Measurements from ENCODE around the gene MIER1. TPM values are rescaled to one million over a fixed set of nuclear protein-coding genes. Genes with fewer than 3 reads are reported as not detected.
A peak's percentile ranks its signal among the peaks of the same experiment; 100 is the strongest.
"Not testable (repeated sequence)": the region's sequence is repeated elsewhere in the genome, so short reads cannot be mapped to it uniquely, and the experiment has no call there.

The MIER1 gene
- total RNA-seq, 1 experiment from 2014 or later, result 9.0 TPM

DNA sequence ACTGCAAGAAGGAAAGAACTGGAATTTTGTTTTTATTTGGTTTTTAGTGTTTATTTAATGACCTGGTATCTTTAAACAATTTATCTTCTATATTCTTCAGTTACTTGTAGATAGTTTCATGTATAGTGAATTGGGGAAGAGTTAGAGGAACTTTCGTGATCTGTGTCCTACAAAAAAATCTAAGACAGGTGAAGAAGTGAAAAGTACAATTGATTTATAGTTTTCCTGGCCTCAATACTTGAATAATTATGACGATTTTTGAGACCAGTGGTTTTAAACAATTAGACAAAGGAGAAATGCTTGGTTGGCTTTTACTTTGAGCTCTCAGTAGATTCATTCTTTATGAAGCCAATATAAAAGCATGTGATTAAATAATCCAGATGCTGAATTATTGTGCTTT lies 7.5 kb downstream of the MIER1 start:
- DNase-seq (ENCODE audit: low read depth), result no peak
- in situ Hi-C loops (cut with HindIII; ENCODE audit: low pct_unique_long_range_greater_than_20kb, low sequenced_read_pairs), result no loop called here

DNA sequence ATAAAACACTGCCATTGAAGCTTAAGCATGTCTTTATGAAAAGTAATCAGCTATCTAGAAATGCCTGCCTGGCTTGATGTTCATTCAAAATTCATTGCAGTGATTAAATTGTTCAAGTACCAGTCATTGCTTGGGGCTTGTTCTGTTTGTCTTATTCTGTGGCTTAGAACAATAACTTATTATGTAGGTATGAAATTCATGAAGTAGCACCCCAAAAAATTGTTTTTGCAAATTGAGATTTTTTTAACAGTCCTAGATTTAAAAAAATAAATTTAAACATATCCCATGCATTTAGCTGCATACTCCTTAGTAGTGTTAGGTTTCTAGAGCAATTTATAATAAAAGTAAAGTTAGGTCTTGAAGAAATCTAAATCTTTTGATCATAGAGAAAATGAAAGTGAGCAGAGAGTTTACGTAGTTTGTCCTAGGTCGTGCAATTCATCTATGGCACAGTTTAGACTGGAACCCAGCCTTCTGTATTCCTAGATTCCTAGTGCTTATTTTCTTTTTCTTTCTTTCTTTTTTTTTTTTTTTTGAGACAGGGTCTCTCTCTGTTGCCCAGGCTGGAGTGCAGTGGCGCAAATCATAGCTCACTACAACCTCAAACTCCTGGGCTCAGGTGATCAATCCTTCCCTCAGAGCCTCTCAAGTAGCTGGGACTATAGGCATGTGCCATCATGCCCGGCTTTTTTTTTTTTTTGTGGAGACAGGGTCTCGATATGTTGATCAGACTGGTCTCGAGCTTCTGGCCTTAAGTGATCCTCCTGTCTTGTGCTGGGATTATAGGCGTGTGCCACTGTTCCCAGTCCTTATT lies 9.3 kb downstream of the MIER1 start:
- peak; percentile 72 for DNase-seq (ENCODE audit: low read depth)
- in situ Hi-C loops (cut with HindIII; ENCODE audit: low pct_unique_long_range_greater_than_20kb, low sequenced_read_pairs), result no loop called here

DNA sequence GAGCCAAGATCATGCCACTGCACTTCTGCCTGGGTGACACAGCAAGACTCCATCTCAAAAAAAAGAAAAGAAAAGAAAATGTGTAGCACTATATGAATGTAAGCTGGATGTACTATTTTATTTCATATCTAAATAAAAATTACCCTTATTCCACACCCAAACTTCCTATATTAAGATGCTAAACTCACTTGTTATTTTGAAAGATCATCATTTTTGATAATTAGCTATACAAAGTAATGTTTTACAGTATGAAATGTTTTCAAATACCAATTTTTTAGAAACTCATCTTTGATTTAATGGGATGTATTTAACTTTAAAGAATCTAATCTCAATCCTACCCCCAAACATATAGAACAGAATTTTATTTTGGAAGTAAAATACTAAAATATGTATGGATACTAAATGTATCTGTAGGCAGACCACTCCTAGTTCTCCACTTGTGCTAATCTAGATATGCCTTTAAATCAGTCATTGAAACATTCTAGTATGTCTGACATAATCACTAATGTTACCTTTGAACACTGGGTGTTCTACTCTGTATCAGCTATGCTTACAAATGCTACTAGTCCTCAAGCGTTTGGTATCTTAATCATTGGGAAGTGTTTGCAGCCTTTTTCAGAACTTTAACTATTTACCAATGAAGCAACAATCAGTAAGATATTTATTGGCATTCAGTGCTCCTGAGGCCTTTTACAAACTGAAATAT lies 12.9 kb downstream of the MIER1 start:
- no peak for DNase-seq (ENCODE audit: low read depth)
- in situ Hi-C loops (cut with HindIII; ENCODE audit: low pct_unique_long_range_greater_than_20kb, low sequenced_read_pairs), result no loop called here

DNA sequence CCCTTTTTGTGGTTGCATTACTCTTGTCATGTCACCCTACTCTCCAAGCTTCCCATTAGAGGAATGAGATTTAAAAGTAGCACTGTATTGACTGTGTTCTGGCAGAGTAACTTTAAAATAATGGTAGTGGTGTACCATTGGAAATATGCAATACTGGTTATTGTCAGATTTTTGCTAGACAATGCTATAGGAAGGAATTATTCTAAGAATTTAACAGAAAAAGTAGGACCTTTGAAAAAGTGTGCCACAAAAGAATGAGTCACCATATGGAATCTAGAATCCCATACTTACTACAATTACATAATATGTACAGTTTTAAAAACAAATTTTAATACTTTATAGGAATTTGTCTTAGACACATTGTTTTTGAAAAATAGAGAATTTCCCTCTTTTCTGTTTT lies 13.8 kb downstream of the MIER1 start:
- in situ Hi-C loops (cut with HindIII; ENCODE audit: low pct_unique_long_range_greater_than_20kb, low sequenced_read_pairs), result no loop called here
- no peak for DNase-seq (ENCODE audit: low read depth)

DNA sequence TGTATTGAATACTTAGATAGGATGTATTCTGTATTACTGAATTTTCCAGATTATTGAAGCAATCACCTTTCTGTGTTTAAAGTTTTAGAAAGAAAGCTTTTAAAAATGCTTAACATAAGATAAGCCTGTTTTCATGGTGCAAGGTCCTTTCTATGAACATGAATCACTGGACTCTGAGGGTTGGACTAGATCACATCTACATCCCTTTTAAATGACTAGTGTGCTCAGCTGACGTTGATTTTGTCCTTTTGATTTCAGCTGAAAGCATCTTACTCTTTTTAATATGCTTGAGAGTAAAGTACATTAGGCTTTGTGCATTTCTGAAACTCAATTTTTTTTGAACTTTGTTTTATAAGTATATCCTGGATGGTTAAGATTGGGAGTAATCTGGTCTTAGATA lies 16.2 kb downstream of the MIER1 start:
- DNase-seq (ENCODE audit: low read depth), result no peak
- in situ Hi-C loops (cut with HindIII; ENCODE audit: low pct_unique_long_range_greater_than_20kb, low sequenced_read_pairs), result no loop called here

DNA sequence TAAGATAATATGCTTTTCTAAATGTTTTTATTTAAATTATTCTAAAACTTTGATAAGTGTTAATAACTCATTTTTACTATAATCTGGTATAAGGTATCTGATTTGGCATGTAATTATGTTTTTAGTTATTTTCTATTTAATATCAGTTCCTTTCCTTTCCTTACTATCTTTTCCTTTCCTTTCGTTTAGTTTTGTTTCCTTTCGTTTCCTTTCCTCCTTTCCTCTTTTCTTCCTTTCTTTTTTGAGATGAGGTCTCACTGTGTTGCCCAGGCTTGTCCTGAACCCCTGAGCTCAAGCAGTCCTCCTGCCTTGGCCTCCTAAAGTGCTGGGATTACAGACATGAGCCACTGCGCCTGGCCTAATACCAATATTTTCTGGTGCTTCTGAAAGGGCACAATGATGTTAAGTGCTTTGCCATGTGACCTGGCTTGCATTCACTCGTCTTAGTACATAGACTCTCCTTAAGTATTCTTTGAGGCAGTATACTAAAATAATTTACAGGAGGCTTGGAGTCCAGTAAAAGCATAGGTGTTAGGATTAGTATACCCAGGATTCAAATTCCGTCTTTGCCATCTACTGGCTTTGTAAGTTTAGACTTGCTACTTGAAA lies 18.7 kb downstream of the MIER1 start:
- in situ Hi-C loops (cut with HindIII; ENCODE audit: low pct_unique_long_range_greater_than_20kb, low sequenced_read_pairs), result no loop called here
- no peak for DNase-seq (ENCODE audit: low read depth)

DNA sequence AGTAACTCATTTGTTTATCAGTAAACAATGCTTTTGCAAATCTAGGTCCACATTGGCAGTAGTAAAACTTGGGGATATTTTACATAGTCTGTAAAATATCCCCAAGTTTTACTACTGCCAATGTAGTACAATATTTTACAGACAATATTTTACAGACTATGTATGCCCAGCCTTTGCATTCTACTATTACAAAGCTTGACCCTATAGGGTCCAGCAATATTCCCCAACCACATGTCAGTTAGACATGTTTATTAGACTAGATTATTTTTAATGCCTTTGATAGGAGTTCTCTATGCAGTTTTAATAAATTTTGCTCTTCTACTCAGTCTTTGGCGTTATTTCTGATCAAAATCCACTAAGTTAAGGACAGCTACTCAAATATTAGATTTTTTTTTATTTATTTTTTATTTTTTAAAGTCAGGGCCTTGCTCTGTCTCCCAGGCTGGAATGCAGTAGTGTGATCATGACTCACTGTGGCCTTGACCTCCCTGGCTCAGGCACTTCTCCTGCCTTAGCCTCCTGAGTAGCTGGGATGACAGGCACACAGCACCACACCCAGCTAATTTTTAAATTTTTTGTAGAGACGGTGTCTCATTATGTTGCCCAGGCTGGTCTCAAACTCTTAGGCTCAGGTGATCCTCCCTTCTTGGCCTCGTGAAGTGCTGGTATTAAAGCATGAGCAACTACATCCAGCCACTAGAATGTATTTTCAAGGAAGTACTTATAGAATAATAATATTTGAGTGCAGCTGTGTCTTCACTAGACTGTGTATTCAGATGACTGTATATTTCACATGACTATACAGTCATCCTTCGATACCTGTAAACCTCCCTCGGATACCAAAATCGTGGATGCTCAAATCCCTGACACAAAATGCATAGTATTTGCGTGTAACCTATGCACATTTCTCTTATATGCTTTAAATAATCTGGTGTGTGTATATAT lies 19.8 kb downstream of the MIER1 start:
- DNase-seq (ENCODE audit: low read depth), result peak; percentile 88
- in situ Hi-C loops (cut with HindIII; ENCODE audit: low pct_unique_long_range_greater_than_20kb, low sequenced_read_pairs), result no loop called here

DNA sequence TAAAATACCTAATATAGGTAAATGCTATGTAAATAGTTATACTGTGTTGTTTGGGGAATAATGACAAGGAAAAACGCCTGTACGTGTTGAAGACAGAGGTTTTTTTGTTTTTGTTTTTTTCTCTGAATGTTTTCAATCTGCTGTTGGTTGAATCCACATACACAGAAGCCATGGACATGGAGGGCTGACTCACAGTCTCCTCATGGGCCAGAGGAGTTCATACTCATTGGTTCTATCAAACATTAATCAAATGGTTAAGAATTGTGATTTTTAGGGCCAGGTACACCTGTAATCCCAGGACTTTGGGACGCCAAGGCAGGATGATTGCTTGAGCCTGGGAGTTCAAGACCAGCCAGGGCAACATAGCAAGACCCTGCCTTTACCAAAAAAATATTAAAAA lies 20.5 kb downstream of the MIER1 start:
- in situ Hi-C loops (cut with HindIII; ENCODE audit: low pct_unique_long_range_greater_than_20kb, low sequenced_read_pairs), result no loop called here
- peak; percentile 54 for DNase-seq (ENCODE audit: low read depth)

DNA sequence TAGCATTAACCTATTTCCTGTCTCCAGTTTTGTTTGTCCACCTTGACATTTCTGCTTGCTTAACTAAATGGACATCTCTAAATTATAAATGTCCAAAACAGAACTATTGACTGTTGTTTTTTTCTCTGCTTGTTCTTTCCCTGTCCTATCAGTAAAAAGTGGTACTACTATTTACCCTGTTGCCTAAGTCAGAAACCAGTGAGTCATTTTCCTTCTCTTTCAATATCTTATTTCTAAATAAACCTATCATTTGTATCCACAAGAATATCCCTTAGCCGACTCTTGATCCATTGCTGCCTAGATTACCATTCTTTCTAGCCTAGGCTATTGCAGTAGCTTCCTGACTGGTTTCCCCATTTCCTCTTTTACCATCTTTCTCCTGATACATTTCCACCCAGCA lies 22.5 kb downstream of the MIER1 start:
- no peak for DNase-seq (ENCODE audit: low read depth)
- in situ Hi-C loops (cut with HindIII; ENCODE audit: low pct_unique_long_range_greater_than_20kb, low sequenced_read_pairs), result no loop called here

DNA sequence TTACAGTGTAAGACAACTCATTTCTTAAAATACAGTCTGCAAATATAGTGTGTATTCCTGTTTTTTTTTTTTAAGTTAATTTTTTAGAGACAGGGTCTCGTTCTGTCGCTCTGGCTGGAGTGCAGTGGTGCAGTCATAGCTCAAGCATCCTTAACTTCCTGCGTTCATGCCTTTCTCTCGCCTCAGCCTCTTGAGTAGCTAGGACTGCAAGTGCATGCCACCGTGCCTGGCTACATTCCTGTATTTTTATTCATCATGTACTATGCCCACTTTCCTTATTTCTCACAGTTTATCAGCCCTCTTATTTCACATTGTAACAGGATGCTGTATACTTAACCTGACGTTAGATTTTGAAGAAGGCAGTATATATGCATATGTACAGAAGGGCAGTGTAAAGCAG lies 26.7 kb downstream of the MIER1 start:
- no peak for DNase-seq (ENCODE audit: low read depth)

DNA sequence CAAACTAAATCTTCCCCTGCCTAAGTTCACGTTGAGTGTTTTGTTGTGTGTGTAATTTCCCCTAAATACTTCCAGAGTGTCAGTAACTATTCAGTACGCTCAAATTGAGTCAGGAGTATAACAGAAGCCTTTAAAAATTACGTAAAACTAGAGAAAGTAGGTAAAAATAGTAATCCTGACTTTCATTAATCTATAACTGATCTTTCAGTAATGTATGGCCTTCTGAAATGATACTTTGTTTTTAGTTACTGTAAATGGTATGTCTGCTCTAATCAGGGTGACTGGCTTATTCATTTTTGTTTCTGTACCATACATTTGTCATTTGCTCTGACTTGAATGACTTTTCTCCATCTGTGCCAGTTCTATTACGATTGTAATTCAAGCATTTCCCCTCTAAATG lies 29.4 kb downstream of the MIER1 start:
- in situ Hi-C loops (cut with HindIII; ENCODE audit: low pct_unique_long_range_greater_than_20kb, low sequenced_read_pairs), result no loop called here
- no peak for DNase-seq (ENCODE audit: low read depth)

More for the DNA sequence above, 26.7 kb downstream of the MIER1 start:
- in situ Hi-C loops (cut with HindIII; ENCODE audit: low pct_unique_long_range_greater_than_20kb, low sequenced_read_pairs), result no loop called here

DNA sequence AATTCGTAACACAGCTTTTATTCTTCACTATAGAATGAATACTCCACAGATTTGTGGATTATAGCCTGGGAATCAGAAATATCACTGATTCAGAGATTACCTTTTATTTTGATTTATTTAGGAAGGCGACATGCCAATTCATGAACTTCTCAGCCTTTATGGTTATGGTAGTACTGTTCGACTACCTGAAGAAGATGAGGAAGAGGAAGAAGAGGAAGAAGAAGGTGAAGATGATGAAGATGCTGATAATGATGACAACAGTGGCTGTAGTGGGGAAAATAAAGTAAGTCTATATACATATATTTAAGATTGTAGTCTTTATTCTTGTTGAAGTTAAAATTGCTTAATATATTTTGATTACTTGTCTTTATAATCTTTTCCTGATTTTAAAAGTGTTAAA lies 33.1 kb downstream of the MIER1 start:
- in situ Hi-C loops (cut with HindIII; ENCODE audit: low pct_unique_long_range_greater_than_20kb, low sequenced_read_pairs), result no loop called here
- DNase-seq (ENCODE audit: low read depth), result no peak

DNA sequence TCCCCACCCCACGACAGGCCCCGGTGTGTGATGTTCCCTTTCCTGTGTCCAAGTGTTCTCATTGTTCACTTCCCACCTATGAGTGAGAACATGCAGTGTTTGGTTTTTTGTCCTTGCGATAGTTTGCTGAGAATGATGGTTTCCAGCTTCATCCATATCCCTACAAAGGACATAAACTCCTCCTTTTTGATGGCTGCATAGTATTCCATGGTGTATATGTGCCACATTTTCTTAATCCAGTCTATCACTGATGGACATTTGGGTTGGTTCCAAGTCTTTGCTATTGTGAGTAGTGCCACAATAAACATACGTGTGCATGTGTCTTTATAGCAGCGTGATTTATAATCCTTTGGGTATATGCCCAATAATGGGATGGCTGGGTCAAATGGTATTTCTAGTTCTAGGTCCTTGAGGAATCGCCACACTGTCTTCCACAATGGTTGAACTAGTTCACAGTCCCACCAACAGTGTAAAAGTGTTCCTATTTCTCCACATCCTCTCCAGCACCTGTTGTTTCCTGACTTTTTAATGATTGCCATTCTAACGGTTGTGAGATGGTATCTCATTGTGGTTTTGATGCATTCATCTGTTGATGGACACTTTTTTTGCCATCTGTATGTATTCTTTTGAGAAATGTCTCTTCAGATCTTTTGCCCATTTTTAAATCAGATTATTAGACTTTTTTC lies 41.5 kb downstream of the MIER1 start:
- in situ Hi-C loops (cut with HindIII; ENCODE audit: low pct_unique_long_range_greater_than_20kb, low sequenced_read_pairs); DNase-seq (ENCODE audit: low read depth): not testable (repeated sequence)

DNA sequence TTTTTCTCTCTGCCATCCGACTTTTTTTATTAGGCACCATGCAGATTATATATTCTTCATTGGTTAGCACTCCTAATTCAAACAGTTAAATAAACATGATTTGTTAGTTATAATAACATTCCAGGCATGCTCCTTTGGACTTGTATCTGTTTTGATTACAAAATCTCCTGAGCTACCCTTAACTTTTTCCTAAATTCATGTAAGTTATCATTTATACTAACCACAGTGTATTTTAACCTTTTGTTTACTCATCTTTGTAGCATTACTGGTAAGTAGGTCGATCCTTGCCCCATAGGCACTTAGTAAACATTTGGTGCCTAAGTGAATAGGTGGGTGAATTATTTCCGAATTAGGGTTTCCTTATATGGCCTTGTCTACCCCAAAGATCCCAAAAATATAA lies 43.8 kb downstream of the MIER1 start:
- in situ Hi-C loops (cut with HindIII; ENCODE audit: low pct_unique_long_range_greater_than_20kb, low sequenced_read_pairs), result no loop called here
- DNase-seq (ENCODE audit: low read depth), result no peak

DNA sequence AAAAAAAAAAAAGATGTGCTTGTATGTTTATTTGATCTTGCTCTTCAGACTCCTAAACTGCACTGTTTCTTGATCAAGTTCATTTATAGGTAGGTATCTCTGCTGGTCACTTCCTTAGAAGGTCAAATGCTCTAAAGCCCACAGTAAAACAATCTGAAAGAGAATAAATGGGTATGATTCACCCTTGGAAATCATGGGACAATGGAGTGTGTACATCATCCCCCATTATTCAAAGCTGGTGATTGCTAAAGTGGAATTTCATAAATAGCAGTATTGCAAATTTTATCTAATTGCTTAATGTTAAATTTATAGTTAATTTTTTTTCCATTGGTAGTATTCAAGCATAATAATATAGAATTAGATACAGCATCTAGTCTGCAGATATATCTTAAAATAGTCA lies 53.4 kb downstream of the MIER1 start:
- in situ Hi-C loops (cut with HindIII; ENCODE audit: low pct_unique_long_range_greater_than_20kb, low sequenced_read_pairs), result no loop called here
- DNase-seq (ENCODE audit: low read depth), result no peak

DNA sequence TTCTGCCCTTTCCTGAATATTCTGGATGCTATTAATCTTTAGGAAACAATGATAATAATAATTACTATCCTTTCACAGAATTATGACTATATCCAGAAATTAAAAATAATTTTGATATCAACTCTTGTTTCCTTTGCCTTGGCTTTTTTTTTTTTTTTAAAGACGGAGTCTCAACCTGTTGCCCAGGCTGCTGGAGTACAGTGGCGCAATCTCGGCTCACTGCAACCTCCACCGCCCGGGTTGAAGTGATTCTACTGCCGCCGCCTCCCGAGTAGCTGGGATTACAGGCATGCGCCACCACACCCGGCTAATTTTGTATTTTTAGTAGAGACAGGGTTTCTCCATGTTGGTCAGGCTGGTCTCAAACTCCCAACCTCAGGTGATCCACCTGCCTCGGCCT lies 54.8 kb downstream of the MIER1 start:
- DNase-seq (ENCODE audit: low read depth); in situ Hi-C loops (cut with HindIII; ENCODE audit: low pct_unique_long_range_greater_than_20kb, low sequenced_read_pairs): not testable (repeated sequence)

DNA sequence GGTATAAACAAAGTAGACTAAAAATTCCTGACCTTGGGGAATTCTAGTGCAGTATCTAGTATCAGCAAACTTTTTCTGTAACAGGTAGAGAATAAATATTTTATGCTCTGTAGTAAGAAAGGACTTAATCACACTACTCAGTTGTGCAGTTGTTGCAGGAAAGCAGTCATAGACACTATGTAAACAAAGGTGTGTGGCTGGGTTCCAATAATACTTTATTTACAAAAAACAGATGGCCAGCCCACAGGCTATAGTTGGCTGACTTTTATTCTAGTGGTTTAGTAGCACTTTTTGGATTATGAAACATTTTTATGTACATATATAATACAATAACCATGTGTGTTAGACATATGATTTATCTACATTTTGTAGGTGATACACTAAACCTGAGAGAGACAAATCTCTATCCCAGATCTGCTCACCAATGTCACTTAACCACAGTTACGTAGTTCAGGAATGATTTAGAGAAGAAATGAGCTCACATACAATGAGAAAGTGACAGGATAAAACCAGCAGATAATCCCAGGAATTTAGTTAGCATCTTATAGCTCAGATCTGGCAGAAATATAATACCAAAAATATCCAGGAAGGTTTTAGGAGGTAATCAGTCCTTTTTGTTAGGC lies 56.1 kb downstream of the MIER1 start:
- no peak for DNase-seq (ENCODE audit: low read depth)
- in situ Hi-C loops (cut with HindIII; ENCODE audit: low pct_unique_long_range_greater_than_20kb, low sequenced_read_pairs), result no loop called here

Measured in Caki2 (cell line).